Body of pancreas (tissue), 4 donors: ENCODE data around the gene ANKS1B.

Source experiments
- CTCF ChIP-seq, 7 experiments: fragments of 450-650 bp in 4 of 7; fragments of 200-600 bp in 3 of 7; sonication (generic) in 3 of 7; IDR thresholded peaks; one replicate each; pipeline ENCODE4 v1.5.1; 2016 to 2019; ENCODE audit warnings: antibody characterized with exemption in 7 of 7
- POLR2A ChIP-seq, 3 donors: fragments of 450-650 bp; IDR thresholded peaks; one replicate each; pipeline ENCODE4 v1.6.1; 2016; ENCODE audit warnings: antibody characterized with exemption in 3 of 3, mild to moderate bottlenecking in 2 of 3

GRCh38 chr12:99528478-99528877 lies 456.3 kb downstream of the ANKS1B start:
- TF ChIP-seq CTCF (IDR thresholded peaks at IDR 0.05) (no peak), POLR2A (IDR thresholded peaks at IDR 0.05) (no peak)
